ENCODE measurements around the gene KMT5C.
"Not testable (repeated sequence)": the region's sequence is repeated elsewhere in the genome, so short reads cannot be mapped to it uniquely, and the experiment has no call there.

Gene KMT5C

DNA sequence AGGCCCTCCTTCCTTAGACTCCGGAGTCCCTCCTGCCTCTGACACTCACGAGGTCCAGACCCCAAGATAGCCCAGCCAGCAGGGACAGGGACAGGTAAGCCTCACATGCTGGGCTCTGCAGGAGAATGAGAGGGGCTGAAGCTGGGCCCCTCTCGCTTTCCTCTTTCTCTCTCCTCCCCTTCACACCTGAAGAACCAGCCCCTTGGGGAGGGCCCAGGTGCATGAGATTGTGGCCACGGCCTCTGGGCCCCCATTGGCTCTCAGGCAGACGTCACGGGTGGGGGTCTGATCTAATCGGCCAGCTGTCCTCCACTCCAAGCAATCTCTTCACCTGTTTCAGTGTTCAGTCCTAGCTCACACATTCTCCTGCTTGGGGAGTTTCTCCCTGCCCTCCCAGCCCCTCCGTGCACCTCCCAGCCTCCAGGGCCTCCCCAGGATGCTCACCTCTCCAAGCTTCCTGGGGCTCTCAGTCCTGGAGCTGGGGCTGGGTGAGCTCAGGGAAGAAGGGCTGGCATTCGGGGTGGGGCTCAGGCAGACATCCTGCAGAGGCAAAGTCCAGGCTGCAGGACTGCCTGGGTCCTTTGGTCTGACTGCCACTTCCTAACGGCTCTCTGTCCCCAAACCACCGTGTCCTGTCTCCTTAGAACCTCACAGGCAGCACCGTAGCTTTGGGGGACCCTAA is 17.3 kb upstream of the KMT5C start:
- H3K4me1 ChIP-seq (ENCODE audit: control insufficient read depth, insufficient read depth, low read length), result no peaks in the 10 kb centered on the region
- H3K9me3 ChIP-seq (ENCODE audit: control insufficient read depth, insufficient read depth, low read depth, low read length), result no peaks in the 10 kb centered on the region
- no peak overlapping the region for H3K27ac ChIP-seq (ENCODE audit: extremely low read depth, low read depth, low read length)
- TF ChIP-seq ZNF138 (tag by site-specific recombination; IDR thresholded peaks at IDR 0.05; ENCODE audit: borderline replicate concordance) (no peak), ZSCAN23 (tag by site-specific recombination; IDR thresholded peaks at IDR 0.05) (no peak), ZNF184 (tag by site-specific recombination; IDR thresholded peaks at IDR 0.05) (no peak), ZNF354C (tag by site-specific recombination; IDR thresholded peaks at IDR 0.05; ENCODE audit: borderline replicate concordance, low read depth) (no peak), TCF7L2 (IDR thresholded peaks at IDR 0.05; ENCODE audit: borderline replicate concordance, low read depth, low read length) (no peak), ZNF837 (tag by site-specific recombination; IDR thresholded peaks at IDR 0.05) (no peak), WT1 (tag by site-specific recombination; IDR thresholded peaks at IDR 0.05) (no peak), ZNF677 (tag by site-specific recombination; IDR thresholded peaks at IDR 0.05) (no peak), ZEB2 (tag by site-specific recombination; IDR thresholded peaks at IDR 0.05) (no peak), ZNF544 (tag by site-specific recombination; IDR thresholded peaks at IDR 0.05) (no peak), ZNF623 (tag by site-specific recombination; IDR thresholded peaks at IDR 0.05) (no peak), ZNF157 (tag by site-specific recombination; IDR thresholded peaks at IDR 0.05) (no peak)
- TF ChIP-seq, protein P1, sequence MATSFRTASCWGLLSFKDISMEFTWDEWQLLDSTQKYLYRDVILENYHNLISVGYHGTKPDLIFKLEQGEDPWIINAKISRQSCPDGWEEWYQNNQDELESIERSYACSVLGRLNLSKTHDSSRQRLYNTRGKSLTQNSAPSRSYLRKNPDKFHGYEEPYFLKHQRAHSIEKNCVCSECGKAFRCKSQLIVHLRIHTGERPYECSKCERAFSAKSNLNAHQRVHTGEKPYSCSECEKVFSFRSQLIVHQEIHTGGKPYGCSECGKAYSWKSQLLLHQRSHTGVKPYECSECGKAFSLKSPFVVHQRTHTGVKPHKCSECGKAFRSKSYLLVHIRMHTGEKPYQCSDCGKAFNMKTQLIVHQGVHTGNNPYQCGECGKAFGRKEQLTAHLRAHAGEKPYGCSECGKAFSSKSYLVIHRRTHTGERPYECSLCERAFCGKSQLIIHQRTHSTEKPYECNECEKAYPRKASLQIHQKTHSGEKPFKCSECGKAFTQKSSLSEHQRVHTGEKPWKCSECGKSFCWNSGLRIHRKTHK (tag by site-specific recombination; IDR thresholded peaks at IDR 0.05), result no peak
- H3K4me3 ChIP-seq (ENCODE audit: low read depth, low read length), result no peak overlapping the region
- no peaks in the 10 kb centered on the region for H3K36me3 ChIP-seq (ENCODE audit: control insufficient read depth in 2 of 2, insufficient read depth in 1 of 2, low read length in 2 of 2)
- ChIA-PET CTCF (interaction anchor here (0.9 to 6.6 kb wide), 3 partner anchors 20 to 182 kb away, joined by 3 to 41 read pairs (median 5); no protein-coding TSS in a partner anchor), POLR2A (interaction anchor here (0.7 to 3.3 kb wide), 3 partner anchors 10 to 17 kb away, joined by 3 to 21 read pairs (median 4); partner anchors contain the start of gene KMT5C)

DNA sequence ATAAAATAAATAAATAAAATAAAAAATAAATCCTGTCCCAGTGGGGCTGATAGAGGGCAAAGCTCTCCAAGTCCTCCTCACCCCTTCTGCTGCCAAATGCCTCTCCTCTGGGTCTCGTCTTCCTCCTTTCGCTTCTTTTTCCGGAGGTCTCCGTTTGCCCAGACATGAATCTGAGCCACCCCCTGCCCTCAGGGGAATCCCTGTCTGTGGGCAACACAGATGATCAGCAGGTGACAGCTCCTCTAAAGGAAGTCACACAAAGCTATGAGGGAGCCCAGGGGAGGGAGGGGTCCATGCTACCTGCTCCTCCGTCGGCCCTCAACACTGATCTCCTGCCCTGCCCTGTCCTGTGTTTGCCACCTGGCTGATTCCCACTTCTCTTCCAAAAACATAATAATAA is 15.0 kb upstream of the KMT5C start:
- CTCF ChIA-PET, result interaction anchor here (1.7 to 6.6 kb wide), 2 partner anchors 23 kb away, joined by 7 to 41 read pairs; no protein-coding TSS in a partner anchor
- POLR2A ChIA-PET, result no interaction called here

DNA sequence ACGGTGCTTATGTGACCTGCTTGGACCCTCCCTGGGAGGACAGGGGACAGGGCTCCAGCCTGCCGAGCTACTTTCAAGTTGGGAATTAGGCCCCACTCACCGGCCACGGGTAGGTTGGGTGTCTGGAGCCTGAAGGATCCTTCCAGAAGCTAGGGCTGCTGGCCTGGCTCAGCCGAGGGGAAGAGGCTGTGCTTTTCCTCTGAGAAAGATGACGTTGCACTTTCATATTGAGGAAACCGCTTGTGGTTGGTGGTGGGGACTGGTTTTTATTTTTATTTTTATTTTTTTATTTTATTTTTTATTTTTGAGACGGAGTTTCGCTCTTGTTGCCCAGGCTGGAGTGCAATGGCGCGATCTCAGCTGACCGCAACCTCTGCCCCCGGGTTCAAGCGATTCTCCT is 14.5 kb upstream of the KMT5C start, which contains the start of gene TMEM150B:
TMEM150B (minus strand) TSS at position 170 of the 400 bp plus-strand sequence. CDS start 4,305 bp downstream, outside the sequence.
- no peaks in the 10 kb centered on the region for H3K9me3 ChIP-seq (ENCODE audit: control insufficient read depth, insufficient read depth, low read depth, low read length)
- no peaks in the 10 kb centered on the region for H3K4me1 ChIP-seq (ENCODE audit: control insufficient read depth, insufficient read depth, low read length)
- POLR2A ChIA-PET, result interaction anchor here (0.6 kb wide), 1 partner anchor 82 kb away, joined by 5 read pairs; the partner anchor contains the start of gene UBE2S

More for the DNA sequence above, 15.0 kb upstream of the KMT5C start:
- Histone ChIP-seq H3K36me3 (ENCODE audit: control insufficient read depth in 2 of 2, insufficient read depth in 1 of 2, low read length in 2 of 2) (no peaks in the 10 kb centered on the region), H3K4me1 (ENCODE audit: control insufficient read depth, insufficient read depth, low read length) (no peaks in the 10 kb centered on the region), H3K4me3 (ENCODE audit: low read depth, low read length) (no peak overlapping the region), H3K9me3 (ENCODE audit: control insufficient read depth, insufficient read depth, low read depth, low read length) (no peaks in the 10 kb centered on the region), H3K27ac (ENCODE audit: extremely low read depth, low read depth, low read length) (no peak overlapping the region)
- TF ChIP-seq ZNF658 (tag by site-specific recombination; IDR thresholded peaks at IDR 0.05) (no peak), ZNF707 (tag by site-specific recombination; IDR thresholded peaks at IDR 0.05) (no peak)

DNA sequence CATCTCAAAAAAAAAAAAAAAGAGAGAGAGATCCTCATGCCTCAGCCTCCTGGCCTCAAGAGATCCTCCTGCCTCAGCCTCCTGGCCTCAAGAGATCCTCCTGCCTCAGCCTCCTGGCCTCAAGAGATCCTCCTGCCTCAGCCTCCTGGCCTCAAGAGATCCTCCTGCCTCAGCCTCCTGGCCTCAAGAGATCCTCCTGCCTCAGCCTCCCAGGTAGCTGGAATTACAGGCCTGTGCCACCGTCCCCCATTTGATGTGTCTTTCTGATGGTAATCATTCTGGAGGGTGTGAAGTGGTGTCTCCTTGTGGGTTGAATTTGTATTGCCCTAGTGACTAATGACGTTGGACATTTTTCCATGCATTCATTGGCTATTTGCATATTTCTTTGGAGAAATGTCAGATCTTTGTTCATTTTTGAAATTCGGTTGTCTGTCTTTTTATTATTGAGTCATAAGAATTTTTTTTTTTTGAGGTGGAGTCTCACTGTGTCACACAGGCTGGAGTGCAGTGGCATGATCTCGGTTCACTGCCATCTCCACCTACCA is 10.8 kb upstream of the KMT5C start:
- not testable (repeated sequence) for H3K27ac ChIP-seq (ENCODE audit: extremely low read depth, low read depth, low read length); H3K4me1 ChIP-seq (ENCODE audit: control insufficient read depth, insufficient read depth, low read length); H3K36me3 ChIP-seq (ENCODE audit: control insufficient read depth in 2 of 2, insufficient read depth in 1 of 2, low read length in 2 of 2); H3K9me3 ChIP-seq (ENCODE audit: control insufficient read depth, insufficient read depth, low read depth, low read length); H3K4me3 ChIP-seq (ENCODE audit: low read depth, low read length)
- POLR2A ChIA-PET, result interaction anchor here (0.6 to 0.7 kb wide), 2 partner anchors 11 to 249 kb away, joined by 3 read pairs; partner anchors contain the start of gene KMT5C
- CTCF ChIA-PET, result interaction anchor here (0.7 to 1.8 kb wide), 3 partner anchors 10 to 43 kb away, joined by 3 to 7 read pairs (median 4); partner anchors contain the start of gene KMT5C

More for the DNA sequence above, 14.5 kb upstream of the KMT5C start, which contains the start of gene TMEM150B:
- Histone ChIP-seq H3K27ac (ENCODE audit: extremely low read depth, low read depth, low read length) (no peak within 1 kb of the TSS), H3K36me3 (ENCODE audit: control insufficient read depth in 2 of 2, insufficient read depth in 1 of 2, low read length in 2 of 2) (no peaks in the 10 kb centered on the region), H3K4me3 (ENCODE audit: low read depth, low read length) (no peak within 1 kb of the TSS)
- no peak for TF ChIP-seq ZNF677 (tag by site-specific recombination; IDR thresholded peaks at IDR 0.05)
- CTCF ChIA-PET, result interaction anchor here (1.7 kb wide), 1 partner anchor 23 kb away, joined by 7 read pairs; no protein-coding TSS in a partner anchor

DNA sequence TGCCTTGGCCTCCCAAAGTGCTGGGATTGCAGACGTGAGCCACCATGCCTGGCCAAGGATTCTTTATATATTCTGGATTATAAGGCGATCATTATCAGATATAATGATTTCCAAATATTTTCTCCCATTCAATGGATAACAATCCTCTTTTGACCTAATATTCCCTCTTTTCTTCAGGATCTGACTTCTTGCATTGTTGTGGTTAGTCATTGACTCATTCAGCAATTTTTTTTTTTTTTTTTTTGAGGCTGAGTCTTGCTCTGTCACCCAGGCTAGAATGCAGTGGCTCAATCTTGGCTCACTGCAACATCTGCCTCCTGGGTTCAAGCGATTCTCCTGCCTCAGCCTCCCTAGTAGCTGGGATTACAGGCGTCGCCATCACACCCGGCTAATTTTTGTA is 9.9 kb upstream of the KMT5C start:
- ChIA-PET POLR2A (interaction anchor here (0.6 kb wide), 1 partner anchor 10 kb away, joined by 3 read pairs; the partner anchor contains the start of gene KMT5C), CTCF (interaction anchor here (1.8 kb wide), 1 partner anchor 9 kb away, joined by 7 read pairs; the partner anchor contains the start of gene KMT5C)
- H3K4me3 ChIP-seq (ENCODE audit: low read depth, low read length); H3K36me3 ChIP-seq (ENCODE audit: control insufficient read depth in 2 of 2, insufficient read depth in 1 of 2, low read length in 2 of 2); H3K9me3 ChIP-seq (ENCODE audit: control insufficient read depth, insufficient read depth, low read depth, low read length); H3K27ac ChIP-seq (ENCODE audit: extremely low read depth, low read depth, low read length); H3K4me1 ChIP-seq (ENCODE audit: control insufficient read depth, insufficient read depth, low read length): not testable (repeated sequence)
